Measurements from ENCODE around the gene RAB11FIP5. TPM values are rescaled to one million over a fixed set of nuclear protein-coding genes. Genes with fewer than 3 reads are reported as not detected.
"Not testable (repeated sequence)": the region's sequence is repeated elsewhere in the genome, so short reads cannot be mapped to it uniquely, and the experiment has no call there.

Gene RAB11FIP5
- total RNA-seq: 1 to 10 TPM; 4.8 to 6.0 TPM

DNA sequence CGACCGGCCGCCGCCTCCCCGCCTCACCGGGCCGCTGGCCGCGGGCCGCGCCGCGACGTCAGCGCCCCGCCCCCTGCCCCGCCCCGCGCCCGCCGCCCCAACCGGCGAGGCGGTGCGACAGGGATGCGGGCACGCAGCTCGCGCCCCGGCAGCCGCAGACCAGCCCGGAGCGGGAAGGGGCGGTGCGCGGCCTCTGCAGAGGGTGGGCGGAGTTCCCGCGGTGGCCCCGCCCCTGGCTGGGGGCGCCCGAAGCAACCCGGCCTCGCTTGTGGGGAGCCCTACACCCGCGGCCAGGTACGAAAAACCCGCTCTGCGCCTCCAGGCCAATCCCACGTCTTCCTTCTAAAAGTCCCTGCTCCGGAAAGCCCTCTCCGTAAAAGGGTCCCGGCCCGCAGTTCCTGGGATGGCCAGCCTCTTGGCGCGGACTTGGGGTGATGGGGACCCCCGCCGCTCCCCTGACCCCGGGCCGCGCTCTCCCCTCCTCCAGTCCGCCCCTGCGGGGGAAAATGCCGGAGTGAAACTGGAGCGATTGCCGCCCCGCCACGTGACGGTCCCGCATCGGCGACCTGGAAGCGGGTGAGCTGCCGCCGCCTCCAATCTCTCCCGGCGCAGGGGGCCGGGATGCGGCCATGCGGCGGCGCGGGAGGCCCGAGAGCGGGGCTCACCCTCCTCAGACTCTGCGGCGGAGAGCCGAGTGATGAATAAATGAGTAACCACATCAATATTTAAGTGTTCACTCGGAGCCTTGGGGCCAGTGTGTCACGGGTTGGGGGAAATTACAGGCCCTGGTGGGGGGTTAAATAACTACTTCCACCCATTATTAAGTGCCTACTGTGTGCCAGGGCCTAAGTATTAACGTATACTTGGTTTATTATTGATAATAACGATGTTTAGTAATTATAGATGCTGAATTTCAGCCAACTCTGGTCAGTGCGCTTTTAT lies at the start of gene RAB11FIP5:
RAB11FIP5 (minus strand) TSS at position 36 of the 942 bp plus-strand sequence. CDS start 171 bp downstream, outside the sequence.
- ChIA-PET CTCF (interaction anchor here (0.7 kb wide), 1 partner anchor 43 kb away, joined by 3 read pairs; no protein-coding TSS in a partner anchor), POLR2A (no interaction called here)

GRCh38 chr2:73156539-73157124 lies 43.9 kb upstream of the RAB11FIP5 start:
- POLR2A ChIA-PET: no interaction called here
- CTCF ChIA-PET: interaction anchor here (1.2 to 3.5 kb wide), 8 partner anchors 8 to 163 kb away, joined by 3 to 22 read pairs (median 5); no protein-coding TSS in a partner anchor

- CTCF ChIA-PET: no interaction called here
Measured at GRCh38 chr2:73142937-73143336, 30.2 kb upstream of the RAB11FIP5 start.

DNA sequence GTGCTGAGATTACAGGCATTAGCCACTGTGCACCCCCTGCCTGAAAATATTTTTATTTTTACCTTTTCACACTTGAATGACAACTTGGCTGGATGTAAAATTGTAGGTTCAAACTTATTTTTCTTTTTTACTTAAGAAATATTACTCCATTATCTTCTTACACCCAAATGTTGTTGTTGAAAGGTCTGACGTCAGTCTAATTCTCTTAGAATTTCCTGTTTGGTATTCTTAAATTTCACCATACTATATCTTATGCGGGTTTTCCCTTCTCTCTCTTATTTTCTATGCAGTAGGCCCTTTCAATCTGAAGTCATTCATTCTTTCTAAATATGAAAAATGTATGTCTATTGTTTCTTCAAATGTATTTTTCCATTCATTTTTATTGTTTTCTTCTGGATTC lies 29.1 kb upstream of the RAB11FIP5 start:
- CTCF ChIA-PET: no interaction called here
- POLR2A ChIA-PET: no interaction called here

More at GRCh38 chr2:73142937-73143336, 30.2 kb upstream of the RAB11FIP5 start:
- POLR2A ChIA-PET: no interaction called here

DNA sequence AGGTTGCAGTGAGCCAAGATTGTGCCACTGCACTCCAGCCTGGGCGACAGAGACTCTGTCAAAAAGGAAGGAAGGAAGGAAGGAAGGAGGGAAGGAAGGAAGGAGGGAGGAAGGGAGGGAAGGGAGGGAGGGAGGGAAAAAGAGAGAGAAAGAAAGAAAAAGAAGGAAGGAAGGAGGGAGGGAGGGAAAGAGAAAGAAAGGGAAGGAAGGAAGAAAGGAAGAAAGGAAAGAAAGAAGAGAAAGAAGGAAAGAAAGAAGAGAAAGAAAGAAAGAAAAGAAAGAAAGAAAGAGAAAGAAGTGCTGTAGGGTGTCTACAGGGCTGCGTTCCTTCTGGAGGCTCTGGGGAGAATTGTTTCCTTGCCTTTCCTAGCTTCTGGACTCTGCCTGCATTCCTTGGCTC lies 22.5 kb upstream of the RAB11FIP5 start:
- CTCF ChIA-PET: no interaction called here
- POLR2A ChIA-PET: no interaction called here

GRCh38 chr2:73134471-73134870 lies 21.7 kb upstream of the RAB11FIP5 start:
- ChIA-PET CTCF (no interaction called here), POLR2A (no interaction called here)

DNA sequence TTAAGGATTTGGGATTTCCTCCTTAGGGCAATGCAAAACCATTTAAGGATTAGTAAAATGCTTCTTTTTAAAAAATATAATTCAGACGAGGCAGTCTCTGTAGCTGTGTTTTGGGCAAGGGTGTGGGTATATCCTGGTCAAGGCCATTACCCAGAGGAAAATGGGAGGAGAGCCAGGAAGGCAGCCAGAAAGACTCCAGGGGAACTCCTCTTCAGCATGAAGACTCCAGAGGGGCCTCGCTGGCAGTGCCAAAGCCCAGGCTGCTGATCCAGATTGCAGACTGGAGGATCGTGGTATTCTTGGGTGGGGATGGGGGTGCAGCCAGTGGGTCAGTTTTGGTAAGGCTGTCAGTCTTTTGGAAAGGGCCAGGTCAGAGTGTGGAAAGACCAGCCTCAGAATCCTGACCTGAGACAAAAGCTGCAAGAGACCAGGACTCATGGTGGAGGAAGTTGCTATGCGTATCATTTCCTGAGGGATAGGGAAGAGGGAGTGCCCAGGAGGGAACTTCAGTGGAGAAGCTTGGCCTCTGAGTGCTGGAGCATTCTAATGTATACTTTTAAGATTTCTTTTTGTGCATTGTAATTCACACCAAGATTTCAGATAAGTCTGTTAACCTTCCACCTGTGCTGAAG lies 20.9 kb upstream of the RAB11FIP5 start:
- CTCF ChIA-PET: no interaction called here

GRCh38 chr2:73131807-73132206 lies 19.1 kb upstream of the RAB11FIP5 start:
- ChIA-PET CTCF (no interaction called here), POLR2A (no interaction called here)

More for the DNA sequence above, 20.9 kb upstream of the RAB11FIP5 start:
- POLR2A ChIA-PET: no interaction called here

DNA sequence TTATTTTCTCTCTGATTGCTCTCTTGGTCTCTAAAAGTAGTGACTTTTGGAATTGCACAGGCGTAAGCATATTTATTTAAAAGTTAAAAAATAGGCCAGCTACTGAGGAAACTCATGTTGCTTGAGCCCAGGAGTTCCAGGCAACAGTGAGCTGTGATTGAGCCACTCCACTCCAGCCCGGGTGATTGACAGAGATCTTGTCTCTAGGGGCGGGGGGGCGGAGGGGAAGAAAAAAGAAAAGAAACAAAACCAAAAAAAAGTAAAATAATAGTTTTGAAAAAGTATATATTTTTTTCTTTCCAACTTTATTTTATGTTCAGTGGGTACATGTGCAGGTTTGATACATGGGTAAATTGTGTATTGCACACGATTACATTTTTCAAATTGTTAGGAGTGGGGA lies 18.0 kb upstream of the RAB11FIP5 start:
- ChIA-PET POLR2A (no interaction called here), CTCF (no interaction called here)

GRCh38 chr2:73128841-73129535 lies 16.2 kb upstream of the RAB11FIP5 start:
- CTCF ChIA-PET: no interaction called here
- POLR2A ChIA-PET: no interaction called here

DNA sequence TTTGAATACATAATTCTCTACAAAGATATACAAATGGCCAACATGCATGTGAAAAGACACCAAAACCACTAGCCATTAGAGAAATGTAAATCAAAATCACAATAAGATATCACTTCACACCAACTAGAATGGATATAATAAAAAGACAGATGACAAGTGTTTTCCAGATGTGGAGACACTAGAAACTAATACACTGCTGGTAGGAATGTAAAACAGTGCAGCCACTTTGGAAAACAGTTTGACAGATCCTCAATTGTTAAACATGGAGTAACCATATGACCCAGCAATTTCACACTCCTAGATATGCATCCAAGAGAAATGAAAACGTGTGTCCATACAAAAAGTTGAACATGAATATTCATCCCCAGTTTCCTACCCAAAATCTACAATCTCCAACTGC lies 9.8 kb upstream of the RAB11FIP5 start:
- POLR2A ChIA-PET: no interaction called here
- CTCF ChIA-PET: no interaction called here

DNA sequence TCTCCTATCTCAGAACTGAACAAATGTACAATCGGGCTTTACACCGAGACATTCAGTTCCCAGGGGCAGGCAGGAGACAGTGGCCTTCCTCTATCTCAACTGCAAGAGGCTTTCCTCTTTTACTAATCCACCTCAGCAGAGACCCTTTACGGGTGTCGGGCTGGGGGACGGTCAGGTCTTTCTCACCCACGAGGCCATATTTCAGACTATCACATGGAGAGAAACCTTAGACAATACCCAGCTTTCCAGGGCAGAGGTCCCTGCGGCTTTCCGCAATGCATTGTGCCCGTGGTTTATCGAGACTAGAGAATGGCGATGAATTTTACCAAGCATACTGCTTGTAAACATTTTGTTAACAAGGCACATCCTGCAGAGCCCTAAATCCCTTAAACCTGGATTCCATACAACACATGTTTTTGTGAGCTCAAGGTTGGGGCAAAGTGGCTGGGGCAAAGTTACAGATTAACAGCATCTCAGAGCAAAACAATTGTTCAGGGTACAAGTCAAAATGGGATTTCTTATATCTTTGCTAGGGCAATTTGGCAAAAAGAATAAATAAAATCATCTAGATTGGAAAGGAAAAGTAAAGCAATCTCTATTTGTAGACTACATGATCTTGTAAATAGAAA lies 7.0 kb upstream of the RAB11FIP5 start:
- CTCF ChIA-PET, POLR2A ChIA-PET: not testable (repeated sequence)

DNA sequence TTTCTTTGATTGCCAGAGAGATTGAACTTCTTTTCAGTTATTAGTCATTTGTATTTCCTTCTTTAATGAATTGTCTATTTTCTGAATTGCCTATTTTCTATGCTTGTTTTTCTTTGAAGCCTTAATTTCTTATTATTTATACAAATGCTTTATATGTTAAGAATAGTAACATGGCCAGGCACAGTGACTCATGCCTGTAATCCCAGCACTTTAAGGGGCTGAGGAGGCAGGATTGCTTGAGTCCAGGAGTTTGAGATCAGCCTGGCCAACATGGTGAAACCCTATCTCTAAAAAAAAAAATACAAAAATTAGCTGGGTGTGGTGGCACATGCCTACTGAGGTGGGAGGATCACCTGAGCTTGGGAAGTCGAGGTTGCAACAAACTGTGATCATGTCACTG lies 4.7 kb upstream of the RAB11FIP5 start:
- POLR2A ChIA-PET: no interaction called here
- CTCF ChIA-PET: interaction anchor here (0.9 kb wide), 1 partner anchor 60 kb away, joined by 3 read pairs; no protein-coding TSS in a partner anchor

DNA sequence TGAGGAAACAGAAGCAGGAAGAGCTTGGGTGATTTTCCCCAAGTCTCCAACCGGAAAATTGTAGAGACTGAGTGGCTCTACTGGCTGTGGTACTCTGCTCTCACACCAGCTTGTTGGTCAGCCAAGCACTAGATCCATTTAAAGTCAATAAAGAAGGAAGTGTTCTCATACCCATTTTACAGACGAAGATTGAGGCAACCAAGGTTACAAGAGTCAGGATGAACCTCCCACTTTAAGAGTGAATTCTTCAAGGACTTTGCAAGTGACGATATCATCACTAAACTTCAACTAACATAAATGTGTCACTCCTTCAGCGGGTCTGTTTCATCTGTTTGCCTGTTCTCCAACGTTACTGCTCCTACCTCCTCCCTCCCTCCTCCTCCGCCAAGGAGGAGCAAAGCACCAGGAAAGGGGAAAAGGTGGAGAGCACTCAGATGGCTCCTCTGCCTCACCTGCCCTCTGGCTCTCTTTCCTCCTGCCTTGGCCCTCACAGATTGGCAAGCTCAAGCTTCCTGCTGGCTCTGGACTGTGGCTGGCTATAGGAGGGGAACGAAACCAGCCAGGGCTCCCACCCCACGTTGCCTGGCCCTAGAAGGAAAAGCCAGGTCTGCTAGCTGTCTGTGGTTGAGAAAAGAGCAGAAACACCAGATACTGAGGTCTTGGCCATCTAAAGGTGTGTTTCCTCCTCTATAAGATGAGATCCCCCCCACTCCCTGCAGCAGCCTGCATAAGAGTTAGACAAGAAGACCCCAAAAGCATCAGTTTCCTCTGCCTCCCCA lies 3.6 kb upstream of the RAB11FIP5 start:
- CTCF ChIA-PET: interaction anchor here (0.9 to 1.1 kb wide), 2 partner anchors 61 kb away, joined by 3 read pairs; no protein-coding TSS in a partner anchor
- POLR2A ChIA-PET: no interaction called here

- CTCF ChIA-PET: interaction anchor here (0.7 kb wide), 1 partner anchor 42 kb away, joined by 3 read pairs; no protein-coding TSS in a partner anchor
Measured at GRCh38 chr2:73114273-73114867, 1.6 kb upstream of the RAB11FIP5 start.

GRCh38 chr2:73112026-73112912 lies 479 bp downstream of the RAB11FIP5 start:
- CTCF ChIA-PET: interaction anchor here (0.8 to 0.9 kb wide), 2 partner anchors 65 to 218 kb away, joined by 3 to 4 read pairs; no protein-coding TSS in a partner anchor
- POLR2A ChIA-PET: no interaction called here

More at GRCh38 chr2:73114273-73114867, 1.6 kb upstream of the RAB11FIP5 start:
- POLR2A ChIA-PET: no interaction called here

Data from activated CD8-positive, alpha-beta memory T cell treated with anti-CD3 and anti-CD28 coated beads for 36 hours (primary cell).